ELR (cell line): ENCODE measurements around the gene BLMH.

ENCODE experiments used
- DNase-seq: peaks from one replicate; pipeline ENCODE4 v3.0.0-alpha.2; 2015; ENCODE audit warnings: low read depth

Gene BLMH

GRCh38 chr17:30291543-30292285, at the start of gene BLMH:
Gene BLMH, minus strand, starts transcription at chr17:30291944. Its CDS starts 125 bp downstream, at chr17:30291819.
- peak; percentile 89 for DNase-seq

- no peak for DNase-seq
Measured at GRCh38 chr17:30340801-30341356, 49.1 kb upstream of the BLMH start.

GRCh38 chr17:30339086-30339485, 47.3 kb upstream of the BLMH start:
- no peak for DNase-seq

- no peak for DNase-seq
Measured at GRCh38 chr17:30337393-30337999, 45.8 kb upstream of the BLMH start.

GRCh38 chr17:30336369-30337171, 44.8 kb upstream of the BLMH start:
- DNase-seq: peak; percentile 77

- peak; percentile 52 for DNase-seq
Measured at GRCh38 chr17:30334421-30334820, 42.7 kb upstream of the BLMH start.

GRCh38 chr17:30333503-30334360, 42.0 kb upstream of the BLMH start, which contains the start of gene TMIGD1:
Gene TMIGD1, minus strand, starts transcription at chr17:30334057. Its CDS starts 1,924 bp downstream, at chr17:30332133.
- DNase-seq: no peak

- DNase-seq: peak; percentile 92
Measured at GRCh38 chr17:30332057-30332542, 40.4 kb upstream of the BLMH start.

GRCh38 chr17:30326809-30327208, 35.1 kb upstream of the BLMH start:
- DNase-seq: no peak

GRCh38 chr17:30324723-30325122, 33.0 kb upstream of the BLMH start:
- no peak for DNase-seq

GRCh38 chr17:30323895-30324319, 32.2 kb upstream of the BLMH start:
- peak; percentile 46 for DNase-seq

GRCh38 chr17:30323262-30323894, 31.6 kb upstream of the BLMH start:
- no peak for DNase-seq

GRCh38 chr17:30321314-30321713, 29.6 kb upstream of the BLMH start:
- no peak for DNase-seq

- no peak for DNase-seq
Measured at GRCh38 chr17:30318155-30318554, 26.4 kb upstream of the BLMH start.

- DNase-seq: no peak
Measured at GRCh38 chr17:30316736-30317135, 25.0 kb upstream of the BLMH start.

- no peak for DNase-seq
Measured at GRCh38 chr17:30315106-30315505, 23.4 kb upstream of the BLMH start.

- DNase-seq: no peak
Measured at GRCh38 chr17:30314474-30314873, 22.7 kb upstream of the BLMH start.

GRCh38 chr17:30312226-30312625, 20.5 kb upstream of the BLMH start:
- DNase-seq: no peak

- DNase-seq: no peak
Measured at GRCh38 chr17:30310562-30310961, 18.8 kb upstream of the BLMH start.

- peak; percentile 27 for DNase-seq
Measured at GRCh38 chr17:30309591-30309990, 17.8 kb upstream of the BLMH start.

- no peak for DNase-seq
Measured at GRCh38 chr17:30308406-30308805, 16.7 kb upstream of the BLMH start.
